PC-3 (cell line): ENCODE measurements around the gene PRSS3.
A peak's percentile ranks its signal among the peaks of the same experiment; 100 is the strongest.

Experiments used
- CTCF ChIP-seq: fragments of 300-600 bp; sonication (generic); conservative IDR thresholded peaks from 2 replicates; pipeline ENCODE4 v1.5.1; 2017; ENCODE audit warnings: antibody characterized with exemption, low read depth, mild to moderate bottlenecking, low read length
- EZH2 ChIP-seq: fragments of 300-600 bp; sonication (generic); IDR thresholded peaks from one replicate; pipeline ENCODE4 v1.6.1; 2017; ENCODE audit warnings: antibody characterized with exemption, mild to moderate bottlenecking, low read length; ENCODE audit not compliant: unreplicated experiment
- EZH2phosphoT487 ChIP-seq: fragments of 300-600 bp; sonication (generic); IDR thresholded peaks from 2 replicates; pipeline ENCODE4 v1.6.1; 2018; ENCODE audit warnings: mild to moderate bottlenecking, antibody characterized with exemption, low read length, borderline replicate concordance

- TF ChIP-seq CTCF: peak; percentile 75
- no peak for TF ChIP-seq EZH2phosphoT487
- TF ChIP-seq EZH2: no peak
These were observed 16.5 kb upstream of the PRSS3 start for GRCh38 chr9:33778700-33779351.
